Cardiac muscle cell (in vitro differentiated cells and primary cell): ENCODE results near the gene NT5C3A. TPM values are rescaled to one million over a fixed set of nuclear protein-coding genes. Genes with fewer than 3 reads are reported as not detected.
A peak's percentile ranks its signal among the peaks of the same experiment; 100 is the strongest.
"Not testable (repeated sequence)": the region's sequence is repeated elsewhere in the genome, so short reads cannot be mapped to it uniquely, and the experiment has no call there.

ENCODE experiments used
- DNase-seq, 2 donors: peaks; one replicate each; pipeline versions ENCODE4 v3.0.0 to v3.0.0-alpha.2; 2010 to 2017; ENCODE audit warnings: low read depth in 1 of 2, low spot score in 1 of 2
- H3K27ac ChIP-seq: fragments of 200-600 bp; sonication (generic); 2 replicates; pipeline ENCODE4 v1.5.1; 2016
- H3K27me3 ChIP-seq: fragments of 200-600 bp; sonication (generic); 2 replicates; pipeline ENCODE4 v1.6.0; 2016; ENCODE audit warnings: control low read depth
- H3K36me3 ChIP-seq: fragments of 200-600 bp; sonication (generic); 2 replicates; pipeline ENCODE4 v1.5.1; 2016; ENCODE audit warnings: control low read depth
- H3K4me1 ChIP-seq: fragments of 200-600 bp; sonication (generic); 2 replicates; pipeline ENCODE4 v1.8.1; 2017; ENCODE audit warnings: low read depth, mild to moderate bottlenecking, mixed run types
- H3K4me3 ChIP-seq: fragments of 200-600 bp; sonication (generic); 2 replicates; pipeline ENCODE4 v1.5.1; 2016; ENCODE audit warnings: mild to moderate bottlenecking
- H3K9me3 ChIP-seq: fragments of 200-600 bp; sonication (generic); 2 replicates; pipeline ENCODE4 v1.5.1; 2017; ENCODE audit warnings: low read depth, mild to moderate bottlenecking, control low read depth
- CTCF ChIP-seq: IDR thresholded peaks from 2 replicates; pipeline ENCODE4 v1.5.1; 2012; ENCODE audit warnings: low read depth, mild to moderate bottlenecking, low read length
- polyA plus RNA-seq: library from polyadenylated mRNA; unstranded; fragments of >200 nt; fragmentation: Nextera tagmentation; extraction: Ambion mirVana; gene quantifications from 2 replicates; pipeline ENCODE4 v1.2.1, GENCODE V29; 2016
- total RNA-seq: library from RNA; depleted of rRNA; stranded (reverse); fragments of >200 nt; gene quantifications from 2 replicates; pipeline ENCODE4 v1.2.3, GENCODE V29; 2016

Gene NT5C3A
- total and polyA plus RNA-seq, 2 experiments from 2014 or later = 26.9 to 37.6 TPM

- H3K9me3 ChIP-seq, H3K36me3 ChIP-seq, H3K4me1 ChIP-seq, DNase-seq, H3K27me3 ChIP-seq, H3K4me3 ChIP-seq, H3K27ac ChIP-seq: not testable (repeated sequence)
Observed at GRCh38 chr7:32991975-32992700, 70.4 kb downstream of the NT5C3A start.

GRCh38 chr7:32991068-32991585, 71.4 kb downstream of the NT5C3A start:
- peak in 1 of 2 donors; percentile 13 for DNase-seq
- not testable (repeated sequence) for H3K36me3 ChIP-seq, H3K27ac ChIP-seq

GRCh38 chr7:32988148-32988547, 74.4 kb downstream of the NT5C3A start:
- not testable (repeated sequence) for H3K36me3 ChIP-seq, H3K27me3 ChIP-seq, H3K9me3 ChIP-seq, H3K27ac ChIP-seq, H3K4me1 ChIP-seq, H3K4me3 ChIP-seq, DNase-seq

More at GRCh38 chr7:32991068-32991585, 71.4 kb downstream of the NT5C3A start:
- not testable (repeated sequence) for H3K4me3 ChIP-seq, H3K9me3 ChIP-seq, H3K27me3 ChIP-seq, H3K4me1 ChIP-seq

- H3K27me3 ChIP-seq, DNase-seq, H3K9me3 ChIP-seq, H3K27ac ChIP-seq, H3K4me3 ChIP-seq, H3K36me3 ChIP-seq, H3K4me1 ChIP-seq: not testable (repeated sequence)
Observed at GRCh38 chr7:32979902-32980301, 82.7 kb downstream of the NT5C3A start.

GRCh38 chr7:32979246-32979645, 83.3 kb downstream of the NT5C3A start:
- H3K36me3 ChIP-seq, H3K4me3 ChIP-seq, H3K27ac ChIP-seq, H3K9me3 ChIP-seq, H3K4me1 ChIP-seq, H3K27me3 ChIP-seq: not testable (repeated sequence)
- peak in 1 of 2 donors; percentile 80 for DNase-seq

GRCh38 chr7:32977159-32977558, 85.4 kb downstream of the NT5C3A start:
- H3K4me1 ChIP-seq, H3K27me3 ChIP-seq, H3K27ac ChIP-seq, H3K4me3 ChIP-seq, H3K9me3 ChIP-seq, H3K36me3 ChIP-seq: not testable (repeated sequence)
- DNase-seq = peak in 1 of 2 donors; percentile 23

- H3K27me3 ChIP-seq, H3K36me3 ChIP-seq, DNase-seq, H3K4me3 ChIP-seq, H3K9me3 ChIP-seq, H3K4me1 ChIP-seq, H3K27ac ChIP-seq: not testable (repeated sequence)
Observed at GRCh38 chr7:32971967-32972366, 90.6 kb downstream of the NT5C3A start.

- H3K27ac ChIP-seq, H3K36me3 ChIP-seq, H3K27me3 ChIP-seq, H3K9me3 ChIP-seq, H3K4me1 ChIP-seq, H3K4me3 ChIP-seq: not testable (repeated sequence)
- DNase-seq = peak in 1 of 2 donors; percentile 42
Observed at GRCh38 chr7:32967268-32967582, 95.4 kb downstream of the NT5C3A start.

GRCh38 chr7:32966489-32967267, 95.9 kb downstream of the NT5C3A start:
- H3K4me1 ChIP-seq, DNase-seq, H3K4me3 ChIP-seq, H3K27ac ChIP-seq, H3K27me3 ChIP-seq, H3K9me3 ChIP-seq, H3K36me3 ChIP-seq: not testable (repeated sequence)

- not testable (repeated sequence) for H3K36me3 ChIP-seq, H3K4me1 ChIP-seq, H3K4me3 ChIP-seq, H3K27me3 ChIP-seq, DNase-seq, H3K9me3 ChIP-seq
- peak; percentile 40 for TF ChIP-seq CTCF
- peak overlapping the region; percentile 4 for H3K27ac ChIP-seq
Observed at GRCh38 chr7:32964461-32965159, 98.0 kb downstream of the NT5C3A start.
